ENCODE results near the gene CYP19A1.

CYP19A1 gene

GRCh38 chr15:51368751-51369450, 30.5 kb upstream of the CYP19A1 start:
- no peaks in the 10 kb centered on the region for H3K36me3 ChIP-seq (ENCODE audit: control insufficient read depth, insufficient read depth, low read length)
- no peak overlapping the region for H3K4me2 ChIP-seq (ENCODE audit: low read length)
- no peak overlapping the region for H3K27ac ChIP-seq
- TF ChIP-seq CTCF (IDR thresholded peaks at IDR 0.05): no peak
- H3K9me3 ChIP-seq (ENCODE audit: control insufficient read depth, low read length): no peaks in the 10 kb centered on the region
- H3K9ac ChIP-seq: no peak overlapping the region
- H2AFZ ChIP-seq: no peak overlapping the region
- no peak overlapping the region for H3K4me3 ChIP-seq (ENCODE audit: low read depth, low read length)
- H3K27me3 ChIP-seq (ENCODE audit: control insufficient read depth, insufficient read depth, low read length): no peaks in the 10 kb centered on the region
- no peaks in the 10 kb centered on the region for H3K4me1 ChIP-seq
- H3K79me2 ChIP-seq: no peaks in the 10 kb centered on the region

- Histone ChIP-seq H2AFZ (no peak overlapping the region), H3K27me3 (ENCODE audit: control insufficient read depth, insufficient read depth, low read length) (no peaks in the 10 kb centered on the region), H3K9ac (no peak overlapping the region), H3K27ac (no peak overlapping the region), H3K36me3 (ENCODE audit: control insufficient read depth, insufficient read depth, low read length) (no peaks in the 10 kb centered on the region), H3K4me2 (ENCODE audit: low read length) (no peak overlapping the region), H3K4me1 (no peaks in the 10 kb centered on the region), H3K79me2 (no peaks in the 10 kb centered on the region), H3K9me3 (ENCODE audit: control insufficient read depth, low read length) (no peaks in the 10 kb centered on the region), H3K4me3 (ENCODE audit: low read depth, low read length) (no peak overlapping the region)
- no peak for TF ChIP-seq CTCF (IDR thresholded peaks at IDR 0.05)
Measured at GRCh38 chr15:51368307-51368706, 29.9 kb upstream of the CYP19A1 start.

- H3K79me2 ChIP-seq: no peaks in the 10 kb centered on the region
- no peak overlapping the region for H3K27ac ChIP-seq
- H3K4me3 ChIP-seq (ENCODE audit: low read depth, low read length): no peak overlapping the region
- H3K4me2 ChIP-seq (ENCODE audit: low read length): no peak overlapping the region
- no peaks in the 10 kb centered on the region for H3K27me3 ChIP-seq (ENCODE audit: control insufficient read depth, insufficient read depth, low read length)
- H3K36me3 ChIP-seq (ENCODE audit: control insufficient read depth, insufficient read depth, low read length): no peaks in the 10 kb centered on the region
- H2AFZ ChIP-seq: no peak overlapping the region
- TF ChIP-seq CTCF (IDR thresholded peaks at IDR 0.05): no peak
- no peaks in the 10 kb centered on the region for H3K9me3 ChIP-seq (ENCODE audit: control insufficient read depth, low read length)
- no peak overlapping the region for H3K9ac ChIP-seq
- H3K4me1 ChIP-seq: no peaks in the 10 kb centered on the region
Measured at GRCh38 chr15:51367322-51367976, 29.1 kb upstream of the CYP19A1 start.

GRCh38 chr15:51366920-51367319, 28.5 kb upstream of the CYP19A1 start:
- no peak overlapping the region for H3K9ac ChIP-seq
- no peak for TF ChIP-seq CTCF (IDR thresholded peaks at IDR 0.05)
- H3K4me3 ChIP-seq (ENCODE audit: low read depth, low read length): no peak overlapping the region
- no peaks in the 10 kb centered on the region for H3K27me3 ChIP-seq (ENCODE audit: control insufficient read depth, insufficient read depth, low read length)
- H3K9me3 ChIP-seq (ENCODE audit: control insufficient read depth, low read length): no peaks in the 10 kb centered on the region
- H3K4me2 ChIP-seq (ENCODE audit: low read length): no peak overlapping the region
- H3K79me2 ChIP-seq: no peaks in the 10 kb centered on the region
- no peaks in the 10 kb centered on the region for H3K36me3 ChIP-seq (ENCODE audit: control insufficient read depth, insufficient read depth, low read length)
- no peaks in the 10 kb centered on the region for H3K4me1 ChIP-seq
- H2AFZ ChIP-seq: no peak overlapping the region
- no peak overlapping the region for H3K27ac ChIP-seq

GRCh38 chr15:51366071-51366470, 27.7 kb upstream of the CYP19A1 start:
- no peak overlapping the region for H3K4me3 ChIP-seq (ENCODE audit: low read depth, low read length)
- no peaks in the 10 kb centered on the region for H3K27me3 ChIP-seq (ENCODE audit: control insufficient read depth, insufficient read depth, low read length)
- H3K4me2 ChIP-seq (ENCODE audit: low read length): no peak overlapping the region
- no peak for TF ChIP-seq CTCF (IDR thresholded peaks at IDR 0.05)
- H2AFZ ChIP-seq: no peak overlapping the region
- no peaks in the 10 kb centered on the region for H3K79me2 ChIP-seq
- H3K4me1 ChIP-seq: no peaks in the 10 kb centered on the region
- no peak overlapping the region for H3K9ac ChIP-seq
- H3K36me3 ChIP-seq (ENCODE audit: control insufficient read depth, insufficient read depth, low read length): no peaks in the 10 kb centered on the region
- H3K27ac ChIP-seq: no peak overlapping the region
- no peaks in the 10 kb centered on the region for H3K9me3 ChIP-seq (ENCODE audit: control insufficient read depth, low read length)
